Hair follicle dermal papilla cell (primary cell): ENCODE measurements around the gene CLASP2. TPM values are rescaled to one million over a fixed set of nuclear protein-coding genes. Genes with fewer than 3 reads are reported as not detected.

Experiments used
- small RNA-seq: library from RNA; depleted of rRNA; stranded (forward); fragments of <200 nt; gene quantifications from one replicate; pipeline ENCODE3, GENCODE V24; 2012
- total RNA-seq: library from RNA; depleted of rRNA; stranded (reverse); fragments of >200 nt; gene quantifications from 2 replicates; pipeline ENCODE4 v1.2.3, GENCODE V29; 2012

The CLASP2 gene
- total RNA-seq: 34.9 and 40.4 TPM in 2 replicates

DNA sequence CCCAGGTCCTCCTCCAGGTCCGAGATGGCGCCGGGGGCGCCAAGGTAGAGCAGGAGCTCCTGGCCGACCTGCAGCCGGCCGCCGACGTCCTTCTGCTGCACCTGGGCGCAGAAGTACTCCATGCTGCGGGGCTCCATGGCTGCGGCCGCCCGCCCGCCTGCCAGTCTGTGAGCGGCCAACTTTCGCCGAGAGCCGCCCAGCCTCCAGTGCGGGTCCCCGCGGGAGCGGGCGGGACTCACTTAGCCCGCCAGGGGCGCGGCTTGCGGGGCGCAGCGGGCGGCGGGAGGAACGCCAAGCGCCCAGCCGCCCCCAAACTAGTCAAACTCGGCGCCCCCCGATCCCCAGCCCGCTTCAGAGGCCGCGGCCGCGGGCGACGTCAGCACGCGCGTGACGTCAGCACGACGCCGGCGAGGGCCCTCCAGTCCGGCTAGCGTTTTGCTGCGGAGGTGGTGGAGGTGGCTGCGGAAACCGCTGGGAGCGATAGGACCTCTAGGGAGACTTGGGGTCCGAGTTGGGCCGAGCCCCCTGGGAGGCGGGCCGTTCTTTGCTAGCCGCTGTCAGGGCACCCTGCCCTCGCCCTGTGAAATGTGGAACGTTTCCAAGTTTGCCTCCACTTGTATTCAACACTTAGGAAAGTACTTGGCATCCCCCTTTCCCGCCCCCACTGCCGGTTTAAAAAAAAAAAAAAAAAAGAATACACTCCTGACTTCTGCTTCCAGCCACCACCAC lies at the start of gene CLASP2:
Gene CLASP2, minus strand, starts transcription at position 389 of the 729 bp plus-strand sequence. Its CDS starts 252 bp downstream, at position 137.

Small RNA genes within 50 kb of the gene (small RNA-seq; reads per million reads assigned to genes)
- gene COX6CP10: not detected
- not detected for gene RNA5SP128

Other genes with a start within 250 kb of the CLASP2 start
- 153 and 220 TPM in 2 replicates for gene PDCD6IP, start 80.4 kb upstream of the CLASP2 start, total RNA-seq